Measurements from ENCODE around the gene OR10AD1.
"Not testable (repeated sequence)": the region's sequence is repeated elsewhere in the genome, so short reads cannot be mapped to it uniquely, and the experiment has no call there.

OR10AD1 gene

GRCh38 chr12:48157018-48157888, 45.8 kb downstream of the OR10AD1 start, which contains the start of gene ASB8:
TSS of gene ASB8 (minus strand) at chr12:48157515. CDS start at chr12:48153496, 4,019 bp downstream.
- H3K4me1 Mint-ChIP-seq: peaks cover 59% of the 10 kb centered on the region
- H3K4me3 Mint-ChIP-seq: peak within 1 kb of the TSS; percentile 97
- no peaks in the 10 kb centered on the region for H3K9me3 Mint-ChIP-seq
- peak within 1 kb of the TSS; percentile 97 for H3K27ac Mint-ChIP-seq
- no peaks in the 10 kb centered on the region for H3K27me3 Mint-ChIP-seq
- H3K36me3 Mint-ChIP-seq: peaks cover 2% of the 10 kb centered on the region

DNA sequence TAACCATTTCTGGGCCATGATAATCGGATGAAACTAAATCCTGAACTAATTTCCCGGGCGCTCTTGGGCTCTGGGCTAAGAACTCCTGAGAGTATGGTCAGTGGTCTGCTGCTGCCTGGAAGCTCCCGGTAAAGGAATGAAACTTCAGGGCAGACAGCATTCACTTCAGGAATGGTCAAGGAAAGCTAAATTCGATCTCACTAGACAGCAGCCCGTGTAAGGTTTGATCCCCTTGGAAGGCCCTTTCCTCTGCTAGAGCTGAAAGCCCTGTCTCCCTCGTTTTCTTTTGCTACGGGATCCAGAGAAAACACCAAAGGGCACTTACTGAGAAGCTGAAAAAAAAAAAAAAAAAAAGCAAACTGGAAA, 46.5 kb downstream of the OR10AD1 start:
- Mint-ChIP-seq H3K4me3 (peak overlapping the region; percentile 97), H3K27ac (peak overlapping the region; percentile 84), H3K27me3 (no peaks in the 10 kb centered on the region), H3K36me3 (peaks cover 2% of the 10 kb centered on the region), H3K9me3 (no peaks in the 10 kb centered on the region), H3K4me1 (peaks cover 59% of the 10 kb centered on the region)

DNA sequence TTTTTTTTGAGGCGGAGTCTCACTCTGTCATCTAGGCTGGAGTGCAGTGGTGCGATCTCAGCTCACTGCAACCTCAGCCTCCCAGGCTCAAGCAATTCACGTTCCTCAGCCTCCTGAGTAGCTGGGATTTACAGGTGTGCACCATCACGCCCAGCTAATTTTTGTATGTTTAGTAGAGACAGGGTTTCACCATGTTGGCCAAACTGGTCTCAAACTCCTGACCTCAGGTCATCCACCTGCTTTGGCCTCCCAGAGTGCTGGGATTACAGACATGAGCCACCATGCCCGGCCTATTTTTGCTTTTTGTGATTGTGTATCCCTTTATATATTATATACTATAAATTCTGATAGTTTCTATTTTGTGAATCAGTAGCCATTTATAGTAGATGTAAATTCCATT, 47.3 kb downstream of the OR10AD1 start:
- not testable (repeated sequence) for H3K36me3 Mint-ChIP-seq, H3K27me3 Mint-ChIP-seq, H3K27ac Mint-ChIP-seq, H3K4me3 Mint-ChIP-seq, H3K9me3 Mint-ChIP-seq
- H3K4me1 Mint-ChIP-seq: peaks cover 54% of the 10 kb centered on the region

Measured in activated naive CD4-positive, alpha-beta T cell treated with anti-CD3 and anti-CD28 coated beads, Interleukin-2, amount 50 U/mL, for 24 hours (primary cell).